Endothelial cell of umbilical vein (primary cell): Measurements from ENCODE around the gene NNT. TPM values are rescaled to one million over a fixed set of nuclear protein-coding genes. Genes with fewer than 3 reads are reported as not detected.

Experiments used
- BruUV-seq: library from RNA; stranded (reverse); fragments of 400-500 nt; replicated peaks from 2 replicates; lab custom pipeline; 2021; lab: Mats Ljungman, UMichigan
- CTCF ChIA-PET: fragments of 300-600, 350-600 bp; sonication (Branson Sonifier 250); formaldehyde crosslinking; loops from one replicate; lab custom pipeline; 2021; ENCODE audit warnings: antibody characterized with exemption, inconsistent platforms; lab: Charles Lee
- POLR2A ChIA-PET: fragments of 300-600, 350-600 bp; sonication (Branson Sonifier 250); formaldehyde crosslinking; loops from one replicate; lab custom pipeline; 2021; ENCODE audit warnings: antibody characterized with exemption, inconsistent platforms; lab: Charles Lee
- DNase-seq: peaks from one replicate; pipeline ENCODE4 v3.0.0-alpha.2; 2011; ENCODE audit warnings: low read depth, low spot score
- FAIRE-seq: peaks from 2 replicates; lab custom pipeline; 2011; peaks lifted over from hg19 to GRCh38; lab: Jason Lieb, UNC
- H2AFZ ChIP-seq: 2 replicates; pipeline ENCODE4 v1.6.0; 2012; ENCODE audit warnings: low read depth, low read length, control low read depth, inconsistent platforms
- H3K27ac ChIP-seq: 2 replicates; pipeline ENCODE4 v1.5.1; 2011; ENCODE audit warnings: low read depth, mild to moderate bottlenecking, control low read depth, low read length, moderate library complexity; ENCODE audit not compliant: insufficient read depth
- H3K27me3 ChIP-seq, 2 experiments: 2 replicates each; pipeline versions ENCODE4 v1.6.0 to v1.6.1; 2011; ENCODE audit warnings: low read length in 2 of 2, mixed read lengths in 1 of 2; ENCODE audit not compliant: control insufficient read depth in 2 of 2, insufficient read depth in 2 of 2
- H3K36me3 ChIP-seq, 2 experiments: 2 replicates in 1 of 2; 3 replicates in 1 of 2; pipeline ENCODE4 v1.5.1; 2011; ENCODE audit warnings: low read length in 2 of 2, mild to moderate bottlenecking in 1 of 2, moderate library complexity in 1 of 2; ENCODE audit not compliant: control insufficient read depth in 2 of 2, insufficient read depth in 2 of 2; ENCODE audit errors: extremely low read depth in 1 of 2
- H3K4me1 ChIP-seq: 3 replicates; pipeline ENCODE4 v1.5.1; 2011; ENCODE audit warnings: mild to moderate bottlenecking, low read length; ENCODE audit not compliant: control insufficient read depth, insufficient read depth; ENCODE audit errors: extremely low read depth
- H3K4me2 ChIP-seq: 2 replicates; pipeline ENCODE4 v1.6.1; 2011; ENCODE audit warnings: low read length, control low read depth, mixed read lengths; ENCODE audit not compliant: insufficient read depth
- H3K4me3 ChIP-seq, 3 experiments: fragments of 200-600 bp in 1 of 3; sonication (generic), shearing (Covaris generic) in 1 of 3; replicated peaks in 1 of 3; 2 replicates each; pipeline ENCODE4 v1.5.1; 2011 to 2016; ENCODE audit warnings: control low read depth in 3 of 3, low read length in 3 of 3, mild to moderate bottlenecking in 2 of 3, inconsistent platforms in 1 of 3, low read depth in 1 of 3, moderate library complexity in 1 of 3; ENCODE audit not compliant: insufficient read depth in 1 of 3
- H3K79me2 ChIP-seq: 2 replicates; pipeline ENCODE4 v1.6.0; 2012; ENCODE audit warnings: low read length, inconsistent platforms; ENCODE audit not compliant: control insufficient read depth, insufficient read depth
- H3K9ac ChIP-seq: replicated peaks from 2 replicates; pipeline ENCODE3; 2011; ENCODE audit warnings: low read length, control low read depth; ENCODE audit not compliant: insufficient read depth; ENCODE audit errors: extremely low read depth
- H3K9me1 ChIP-seq: replicated peaks from 3 replicates; pipeline ENCODE4 v1.6.0; 2011; ENCODE audit warnings: mild to moderate bottlenecking, low read length; ENCODE audit not compliant: control insufficient read depth, insufficient read depth; ENCODE audit errors: extremely low read depth
- H3K9me3 ChIP-seq: replicated peaks from 2 replicates; pipeline ENCODE4 v1.5.1; 2012; ENCODE audit warnings: low read length, inconsistent platforms; ENCODE audit not compliant: control insufficient read depth, insufficient read depth
- H4K20me1 ChIP-seq: replicated peaks from 2 replicates; pipeline ENCODE3; 2011; ENCODE audit warnings: mild to moderate bottlenecking, low read length; ENCODE audit not compliant: control insufficient read depth, insufficient read depth; ENCODE audit errors: extremely low read depth
- CTCF ChIP-seq, 2 donors: IDR thresholded peaks; 1 replicate in 1 of 2; 2 replicates in 1 of 2; pipeline ENCODE4 v1.5.1; 2011; ENCODE audit warnings: low read length in 2 of 2, mild to moderate bottlenecking in 2 of 2, moderate library complexity in 2 of 2, control low read depth in 1 of 2, inconsistent platforms in 1 of 2, low read depth in 1 of 2; ENCODE audit not compliant: insufficient read depth in 1 of 2; ENCODE audit errors: extremely low read depth in 1 of 2
- EZH2 ChIP-seq: IDR thresholded peaks from 2 replicates; pipeline ENCODE4 v1.6.1; 2012; ENCODE audit warnings: borderline replicate concordance, low read depth, mild to moderate bottlenecking, moderate library complexity, low read length, inconsistent platforms; ENCODE audit not compliant: severe bottlenecking
- FOS ChIP-seq: IDR thresholded peaks from 2 replicates; pipeline ENCODE4 v1.6.1; 2011; ENCODE audit warnings: mild to moderate bottlenecking, low read length, moderate library complexity, borderline replicate concordance; ENCODE audit not compliant: insufficient read depth
- GATA2 ChIP-seq: IDR thresholded peaks from 2 replicates; pipeline ENCODE4 v1.7.0; 2011; ENCODE audit warnings: low read depth, mild to moderate bottlenecking, moderate library complexity, mixed read lengths, low read length; ENCODE audit not compliant: insufficient read length, insufficient read depth
- JUN ChIP-seq: IDR thresholded peaks from 2 replicates; pipeline ENCODE4 v1.6.1; 2011; ENCODE audit warnings: borderline replicate concordance, low read depth; ENCODE audit not compliant: insufficient read length, insufficient read depth
- MAX ChIP-seq: IDR thresholded peaks from 2 replicates; pipeline ENCODE4 v1.6.1; 2011; ENCODE audit not compliant: insufficient read depth, insufficient read length
- MYC ChIP-seq: IDR thresholded peaks from one replicate; pipeline ENCODE4 v1.6.1; 2011; ENCODE audit warnings: mild to moderate bottlenecking, low read depth, low read length
- POLR2A ChIP-seq: IDR thresholded peaks from 2 replicates; pipeline ENCODE4 v1.6.1; 2012; ENCODE audit warnings: low read depth, mild to moderate bottlenecking, control low read depth, low read length
- POLR2AphosphoS5 ChIP-seq: IDR thresholded peaks from 2 replicates; pipeline ENCODE4 v1.6.1; 2012; ENCODE audit warnings: low read depth, mild to moderate bottlenecking, control low read depth, low read length, moderate library complexity; ENCODE audit not compliant: insufficient read depth
- dilution Hi-C: fragments of 300-500 bp; cut with MboI; formaldehyde crosslinking; loops from one replicate; pipeline ENCODE4 v1.15.0; 2019; ENCODE audit warnings: low sequenced_read_pairs; ENCODE audit not compliant: extremely low pct_ligation_motif_present
- intact Hi-C: fragments of 100-400 bp; cut with micrococcal nuclease; formaldehyde crosslinking; loops from one replicate; pipeline ENCODE4 v1.10.0; 2022
- polyA plus RNA-seq, 4 experiments: library from polyadenylated mRNA; depleted of rRNA in 3 of 4; stranded (reverse) in 3 of 4; unstranded in 1 of 4; fragments of >200 nt; gene quantifications; 2 replicates each; pipeline versions ENCODE4 v1.2.1 to v1.2.3, GENCODE V29; 2011 to 2012; ENCODE audit warnings: missing spikeins in 1 of 4
- total RNA-seq: library from RNA; stranded (reverse); gene quantifications from 2 replicates; pipeline ENCODE4 v1.2.3, GENCODE V29; 2021

NNT gene
- total and polyA plus RNA-seq, 2 donors (not counting 3 experiments of a cell fraction or from before 2014, with no cell fraction given): 38.2 to 82.5 TPM

- Histone ChIP-seq H3K4me2 (no peak overlapping the region), H3K79me2 (no peaks in the 10 kb centered on the region), H3K4me1 (no peaks in the 10 kb centered on the region), H3K9me1 (no peaks in the 10 kb centered on the region), H3K4me3 (no peak overlapping the region), H3K9ac (no peak overlapping the region), H4K20me1 (no peaks in the 10 kb centered on the region), H2AFZ (no peak overlapping the region), H3K9me3 (no peaks in the 10 kb centered on the region), H3K27ac (no peak overlapping the region), H3K36me3 (peaks cover 4 to 5% of the 10 kb centered on the region in 2 experiments), H3K27me3 (no peaks in the 10 kb centered on the region)
- intact Hi-C loops: no loop called here
- ChIA-PET CTCF (interaction anchor here (1.6 kb wide), 1 partner anchor 28 kb away, joined by 3 read pairs; no protein-coding TSS in a partner anchor), POLR2A (no interaction called here)
- TF ChIP-seq MYC: no peak
- TF ChIP-seq POLR2AphosphoS5: no peak
- no peak for TF ChIP-seq POLR2A
- no peak for TF ChIP-seq CTCF (IDR thresholded peaks at IDR 0.05; ENCODE audit: extremely low read depth in 1 of 2, insufficient read depth in 1 of 2, low read depth in 1 of 2, low read length in 2 of 2)
- no peak for TF ChIP-seq EZH2
- TF ChIP-seq FOS: no peak
- TF ChIP-seq MAX: no peak
- TF ChIP-seq GATA2: no peak
- no peak for TF ChIP-seq JUN
- no TSS peak for BruUV-seq
- FAIRE-seq: no peak
- dilution Hi-C loops: no loop called here
- no peak for DNase-seq
Measured at GRCh38 chr5:43659075-43659474, 56.1 kb downstream of the NNT start.
